AG10803 (cell line): ENCODE data around the gene PLCB4.

Source experiments
- DNase-seq: peaks from one replicate; pipeline ENCODE4 v3.0.0; 2010; ENCODE audit warnings: low read depth
- H3K4me3 ChIP-seq: 2 replicates; pipeline ENCODE4 v1.5.1; 2011; ENCODE audit warnings: mild to moderate bottlenecking, low read length, control low read depth
- CTCF ChIP-seq: conservative IDR thresholded peaks from 2 replicates; pipeline ENCODE4 v1.5.1; 2011; ENCODE audit warnings: mild to moderate bottlenecking, low read length, control low read depth, inconsistent platforms

PLCB4 gene

GRCh38 chr20:9407805-9408421 is 339.0 kb downstream of the PLCB4 start:
- TF ChIP-seq CTCF = peak; percentile 91
- peak; percentile 73 for DNase-seq
- H3K4me3 ChIP-seq = no peak overlapping the region

- TF ChIP-seq CTCF = no peak
- DNase-seq = peak; percentile 73
- no peak overlapping the region for H3K4me3 ChIP-seq
Measured at GRCh38 chr20:9408422-9409300, 339.8 kb downstream of the PLCB4 start.

- peak; percentile 67 for DNase-seq
- H3K4me3 ChIP-seq = no peak overlapping the region
- no peak for TF ChIP-seq CTCF
Measured at GRCh38 chr20:9409352-9409751, 340.5 kb downstream of the PLCB4 start.

- H3K4me3 ChIP-seq = no peak overlapping the region
- peak; percentile 76 for DNase-seq
- TF ChIP-seq CTCF = no peak
Measured at GRCh38 chr20:9409981-9410380, 341.1 kb downstream of the PLCB4 start.

GRCh38 chr20:9411833-9412232 is 342.9 kb downstream of the PLCB4 start:
- no peak for DNase-seq
- H3K4me3 ChIP-seq = no peak overlapping the region
- no peak for TF ChIP-seq CTCF

- no peak for DNase-seq
- no peak overlapping the region for H3K4me3 ChIP-seq
- no peak for TF ChIP-seq CTCF
Measured at GRCh38 chr20:9412309-9412708, 343.4 kb downstream of the PLCB4 start.

GRCh38 chr20:9413001-9413400 is 344.1 kb downstream of the PLCB4 start:
- no peak overlapping the region for H3K4me3 ChIP-seq
- DNase-seq = no peak

More at GRCh38 chr20:9413001-9413400, 344.1 kb downstream of the PLCB4 start:
- TF ChIP-seq CTCF = no peak
